HepG2 (cell line): ENCODE measurements around the gene TSC22D4.

Source experiments
- CREB1 ChIP-seq, 2 experiments: fragments of 450-650 bp in 1 of 2; IDR thresholded peaks; 2 replicates each; pipeline ENCODE4 v1.6.1; 2016 to 2017; ENCODE audit warnings: control low read depth in 1 of 2, mild to moderate bottlenecking in 1 of 2, missing compliant biosample characterization in 1 of 2, missing genetic modification characterization in 1 of 2
- MAZ ChIP-seq, 2 experiments: sonication (generic) in 1 of 2; formaldehyde crosslinking in 1 of 2; IDR thresholded peaks; 2 replicates each; pipeline versions ENCODE4 v1.5.0 to v1.6.1; 2012 to 2020; ENCODE audit warnings: low read depth in 2 of 2, mild to moderate bottlenecking in 2 of 2, borderline replicate concordance in 1 of 2, improper control_type of control experiment in 1 of 2, low read length in 1 of 2, missing genetic modification reagents in 1 of 2, moderate library complexity in 1 of 2
- SRF ChIP-seq: IDR thresholded peaks from 2 replicates; pipeline ENCODE4 v1.6.1; 2011; ENCODE audit warnings: mild to moderate bottlenecking, low read depth, low read length, moderate library complexity

GRCh38 chr7:100449190-100449795 is 29.7 kb downstream of the TSC22D4 start:
- TF ChIP-seq CREB1 (IDR thresholded peaks at IDR 0.05) (no peak), CREB1 (CRISPR knock-in tag; IDR thresholded peaks at IDR 0.05) (no peak), SRF (no peak), MAZ (IDR thresholded peaks at IDR 0.05; ENCODE audit: borderline replicate concordance, low read depth, low read length) (no peak), MAZ (CRISPR knock-in tag; IDR thresholded peaks at IDR 0.05; ENCODE audit: low read depth) (no peak)
